ELR (cell line): ENCODE measurements around the gene ZNF532.

ENCODE experiments used
- DNase-seq: peaks from one replicate; pipeline ENCODE4 v3.0.0-alpha.2; 2015; ENCODE audit warnings: low read depth

The ZNF532 gene

GRCh38 chr18:58970943-58971790, 106.5 kb downstream of the ZNF532 start:
- DNase-seq: no peak

DNA sequence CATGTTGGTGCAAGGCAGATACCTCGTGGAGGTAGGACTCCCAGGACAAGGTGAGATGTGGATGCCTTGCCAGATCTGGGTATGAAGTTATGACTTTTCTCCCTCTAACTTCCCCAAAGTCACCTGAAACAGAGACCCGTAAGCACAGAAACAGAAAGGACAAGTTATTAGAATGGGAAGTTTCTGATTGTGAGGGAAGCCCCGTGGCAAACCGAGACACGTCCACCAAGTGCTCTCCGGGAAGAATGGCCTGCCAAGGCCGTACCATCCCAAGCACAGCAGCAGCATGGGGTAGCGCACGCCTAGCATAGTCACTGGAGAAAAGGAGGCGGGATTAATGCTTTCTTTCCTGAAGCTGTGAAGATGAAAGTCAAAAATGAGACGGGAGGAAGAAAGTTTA, 110.6 kb downstream of the ZNF532 start:
- DNase-seq: no peak

DNA sequence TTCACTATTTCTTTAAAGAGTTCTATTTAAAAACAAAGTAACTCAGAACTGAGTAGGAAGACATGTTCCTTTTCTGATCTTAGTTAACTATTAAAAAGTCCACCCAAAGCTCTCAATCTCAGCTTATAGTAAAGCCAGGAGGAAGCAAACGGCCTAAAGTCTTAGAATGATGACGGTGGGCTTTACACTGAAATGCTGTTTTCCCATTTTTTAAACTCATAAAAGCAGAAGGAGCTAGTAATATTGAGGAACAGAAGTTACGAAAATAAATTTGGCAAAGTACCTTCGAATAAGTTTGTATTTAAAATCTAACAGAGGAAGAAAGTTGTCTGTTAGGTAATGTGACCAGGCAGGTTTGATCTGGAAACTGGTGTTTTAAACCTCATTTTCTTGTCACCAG, 111.1 kb downstream of the ZNF532 start:
- no peak for DNase-seq

DNA sequence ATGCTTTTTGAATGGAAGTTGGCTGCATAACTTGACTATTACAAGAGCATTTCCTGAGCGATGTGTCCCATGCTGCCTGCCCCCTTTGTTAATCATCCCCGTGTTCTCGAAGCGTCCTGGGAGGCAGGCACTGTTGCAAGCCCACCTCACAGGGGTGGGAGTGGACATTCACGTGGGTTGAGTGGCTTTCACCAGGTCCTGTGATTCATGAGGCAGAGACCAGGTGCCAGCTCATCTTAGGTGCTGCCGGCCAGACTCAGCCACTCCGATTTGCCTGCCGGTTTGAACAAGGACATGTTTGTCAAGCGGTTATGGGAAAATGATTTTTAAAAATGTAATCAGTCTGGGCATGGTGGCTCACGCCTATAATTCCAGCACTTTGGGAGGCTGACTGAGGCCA, 112.5 kb downstream of the ZNF532 start:
- DNase-seq: peak; percentile 25

GRCh38 chr18:58977801-58978200, 113.1 kb downstream of the ZNF532 start:
- no peak for DNase-seq

DNA sequence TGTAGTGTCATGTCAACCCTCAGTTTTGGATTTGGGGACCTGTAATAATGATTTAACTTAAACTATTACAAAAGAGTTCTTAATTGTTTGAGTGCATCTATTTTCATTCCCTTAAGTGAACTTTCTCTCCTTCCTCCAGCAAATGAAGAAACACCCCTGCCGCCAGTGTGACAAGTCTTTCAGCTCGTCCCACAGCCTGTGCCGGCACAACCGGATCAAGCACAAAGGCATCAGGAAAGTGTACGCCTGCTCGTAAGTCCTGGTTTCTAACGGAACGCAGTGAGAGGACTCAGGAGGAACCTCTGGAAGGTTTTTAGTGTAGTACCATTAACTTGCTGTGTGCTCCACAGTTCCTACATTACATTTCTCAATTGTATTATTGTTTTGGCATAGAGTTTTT, 114.2 kb downstream of the ZNF532 start:
- no peak for DNase-seq

DNA sequence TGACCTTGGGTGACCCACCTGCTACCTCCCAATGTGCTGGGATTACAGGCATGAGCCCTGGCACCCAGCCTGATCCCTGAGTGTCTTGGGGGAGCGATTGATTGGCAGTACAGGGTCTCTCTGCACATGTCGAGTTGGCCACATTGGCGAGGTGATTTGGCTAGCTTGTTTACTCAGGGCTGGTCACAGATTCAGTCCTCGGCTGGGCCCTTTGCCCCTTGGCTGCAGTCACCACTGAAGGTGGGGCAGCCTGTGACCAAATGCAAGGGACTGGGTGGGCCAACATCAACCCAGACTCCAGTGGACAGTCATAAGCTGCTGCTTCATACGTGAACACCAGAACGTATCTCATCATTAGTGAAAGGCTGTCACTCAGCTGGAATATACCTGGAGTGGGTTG, 114.9 kb downstream of the ZNF532 start:
- DNase-seq: no peak

GRCh38 chr18:58980991-58981390, 116.3 kb downstream of the ZNF532 start:
- no peak for DNase-seq

- DNase-seq: no peak
Observed at GRCh38 chr18:58983260-58984155, 118.8 kb downstream of the ZNF532 start.

GRCh38 chr18:58988600-58988999, 123.9 kb downstream of the ZNF532 start:
- DNase-seq: no peak

- no peak for DNase-seq
Observed at GRCh38 chr18:58989184-58989759, 124.6 kb downstream of the ZNF532 start.

DNA sequence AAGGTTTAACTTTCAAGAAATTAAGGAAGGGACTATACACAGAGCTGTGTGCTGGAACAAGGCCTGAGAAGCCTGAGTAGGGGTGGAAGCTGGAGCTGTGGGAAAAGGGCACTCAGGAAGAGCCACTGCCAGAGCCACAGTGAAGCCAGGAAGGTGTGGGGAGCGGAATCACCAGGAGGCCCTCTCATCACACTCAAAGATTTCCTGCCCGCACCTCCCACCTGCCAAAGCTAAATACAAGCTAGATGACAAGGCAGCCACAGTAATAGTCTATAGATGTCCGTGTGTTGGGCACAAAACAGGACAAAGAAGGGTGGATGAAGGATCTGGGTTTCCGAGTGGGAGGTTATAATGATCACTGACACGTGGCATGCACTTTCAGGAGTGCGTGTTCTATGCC, 126.0 kb downstream of the ZNF532 start:
- DNase-seq: no peak

- peak; percentile 33 for DNase-seq
Observed at GRCh38 chr18:58991167-58991798, 126.6 kb downstream of the ZNF532 start.

DNA sequence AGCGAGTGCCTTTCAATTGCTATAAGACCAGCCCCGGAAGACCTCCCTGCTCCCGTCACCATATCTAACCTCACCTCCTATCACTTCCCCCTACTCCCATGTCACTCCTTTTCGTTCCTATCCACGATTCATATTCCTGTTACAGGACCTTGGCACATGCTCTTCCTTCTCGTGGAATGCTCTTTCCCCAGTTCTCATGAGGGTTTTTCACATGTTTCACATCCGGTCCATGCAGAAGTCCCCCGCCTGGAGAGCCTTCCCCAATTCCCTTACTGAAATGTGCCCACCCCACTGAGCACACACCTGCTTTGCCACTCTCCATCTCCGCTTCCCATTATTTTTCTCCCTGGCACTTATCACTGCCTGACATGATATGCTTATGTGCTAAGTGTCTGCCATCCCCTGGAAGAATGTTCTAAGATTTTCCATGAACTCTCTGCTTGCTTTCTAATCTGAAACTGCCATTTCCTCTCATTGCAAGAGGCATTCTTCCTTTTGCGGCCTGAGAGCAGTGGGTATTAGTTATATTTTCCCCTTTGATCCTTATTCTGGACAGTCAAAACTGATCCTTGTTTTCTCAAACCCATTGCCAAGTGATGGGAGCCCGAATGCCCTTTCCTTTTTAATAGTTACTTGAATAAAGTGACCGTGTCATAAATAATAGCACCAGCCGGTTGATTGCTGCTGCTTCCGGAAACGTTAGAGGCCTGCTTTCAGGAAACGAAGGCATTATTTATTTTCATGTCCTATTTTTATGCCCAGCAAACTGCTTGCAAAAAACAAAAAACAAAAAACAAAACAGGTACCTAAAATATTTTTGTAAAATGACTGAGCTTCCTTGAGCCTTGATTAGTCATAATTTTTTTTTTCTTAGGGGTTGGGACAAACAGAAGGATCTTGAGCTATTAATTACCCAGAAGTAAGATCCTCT, 127.9 kb downstream of the ZNF532 start:
- DNase-seq: peak; percentile 70

DNA sequence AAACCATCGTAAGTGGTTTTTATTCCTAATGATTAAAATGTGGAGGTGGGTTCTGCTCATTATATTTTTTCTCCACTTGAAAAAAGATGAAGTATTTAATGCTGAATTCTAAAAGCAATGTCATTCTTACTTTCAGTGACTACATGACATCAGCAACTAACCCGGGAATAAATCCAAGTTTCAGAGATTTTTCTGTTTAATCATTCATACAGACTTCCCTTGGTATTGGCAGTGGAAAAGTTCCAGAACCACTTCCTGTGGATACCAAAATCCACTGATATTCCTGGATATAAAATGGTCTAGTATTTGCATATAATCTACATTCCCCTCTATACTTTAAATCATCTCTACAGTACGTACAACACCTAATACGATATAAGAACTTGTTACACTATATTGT, 128.6 kb downstream of the ZNF532 start:
- DNase-seq: peak; percentile 93

GRCh38 chr18:58995663-58996062, 131.0 kb downstream of the ZNF532 start:
- DNase-seq: no peak

DNA sequence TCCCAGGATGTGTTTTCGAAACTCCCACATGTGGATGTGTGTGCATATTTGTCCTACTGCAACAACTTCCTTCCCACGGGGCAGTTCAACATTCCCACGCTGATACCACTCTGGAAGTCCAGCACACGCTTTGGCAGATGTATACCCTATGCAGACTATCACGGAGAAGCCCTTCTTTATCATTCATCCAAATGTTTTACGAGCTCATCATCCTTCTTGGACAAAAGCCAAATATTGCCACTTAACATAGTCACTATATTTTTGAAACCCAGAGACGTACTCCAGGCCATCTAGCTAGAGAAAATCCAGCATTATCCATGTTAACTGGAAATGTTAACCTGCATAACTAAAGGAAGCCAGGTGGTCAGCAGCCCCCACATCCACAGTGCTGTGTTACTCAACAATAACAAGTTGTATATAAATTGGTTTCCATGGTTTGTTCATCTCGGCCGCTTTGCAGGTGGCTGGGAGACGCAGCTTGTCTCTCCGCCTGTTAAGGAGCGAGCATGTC, 131.5 kb downstream of the ZNF532 start:
- DNase-seq: peak; percentile 91

GRCh38 chr18:58996696-58997095, 132.0 kb downstream of the ZNF532 start:
- DNase-seq: no peak

GRCh38 chr18:58997811-58998337, 133.2 kb downstream of the ZNF532 start:
- peak; percentile 80 for DNase-seq

DNA sequence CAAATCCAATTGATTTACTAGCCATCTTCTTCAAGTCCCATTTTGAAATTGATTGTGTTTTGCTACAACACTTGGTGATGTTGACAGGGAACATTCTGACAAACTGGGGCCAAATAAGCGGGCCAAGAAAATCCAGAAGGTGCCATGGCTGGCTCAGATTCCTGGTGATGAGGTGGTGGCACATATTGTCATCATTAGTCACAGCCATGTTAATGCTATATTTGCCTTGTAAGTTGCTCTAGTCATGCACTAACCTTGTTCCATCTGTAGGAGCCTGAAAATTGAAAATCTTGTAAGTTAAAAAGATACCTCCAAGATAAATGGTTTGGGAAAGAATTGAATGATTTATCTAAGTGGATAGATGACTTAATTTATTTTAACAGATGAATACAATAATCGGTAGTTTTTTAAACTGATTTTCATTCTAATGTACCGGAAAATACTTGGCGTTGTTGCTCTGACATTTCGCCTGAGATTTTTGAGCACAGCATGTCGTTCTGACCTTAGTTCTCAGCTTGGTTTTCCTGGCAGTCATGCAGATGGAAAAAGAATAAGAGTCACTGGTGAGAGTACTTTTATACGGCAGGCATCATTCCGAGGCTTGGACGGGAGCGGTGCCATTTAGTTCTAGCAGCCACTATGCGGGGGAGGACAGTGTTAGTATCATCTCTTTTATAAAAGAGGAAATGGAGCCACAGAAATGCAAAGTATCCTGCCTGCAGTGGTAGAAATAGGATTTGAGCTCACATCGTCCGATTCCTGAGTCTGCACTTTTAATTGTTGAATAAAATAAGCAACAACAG, 133.9 kb downstream of the ZNF532 start:
- DNase-seq: peak; percentile 87
